Suprapubic skin (tissue), 3 donors: ENCODE measurements around the gene GNAO1.

Source experiments
- CTCF ChIP-seq, 2 donors: fragments of 200-600 bp in 1 of 2; fragments of 450-650 bp in 1 of 2; sonication (generic) in 1 of 2; IDR thresholded peaks; one replicate each; pipeline ENCODE4 v1.5.1; 2016 to 2019; ENCODE audit warnings: antibody characterized with exemption in 2 of 2, mild to moderate bottlenecking in 1 of 2, moderate library complexity in 1 of 2
- POLR2A ChIP-seq, 2 donors: fragments of 450-650 bp; IDR thresholded peaks; one replicate each; pipeline ENCODE4 v1.6.1; 2017; ENCODE audit warnings: antibody characterized with exemption in 2 of 2, mild to moderate bottlenecking in 2 of 2, moderate library complexity in 2 of 2

- TF ChIP-seq CTCF (IDR thresholded peaks at IDR 0.05) (no peak), POLR2A (IDR thresholded peaks at IDR 0.05) (no peak)
Measured at GRCh38 chr16:56349086-56349415, 157.8 kb downstream of the GNAO1 start.
